KG1 (cell line): ENCODE results near the gene INO80.

Experiments used
- DNase-seq: peaks from one replicate; lab custom pipeline; 2025; lab: John Stamatoyannopoulos, UW

Gene INO80

GRCh38 chr15:41047474-41047873, 68.6 kb downstream of the INO80 start:
- DNase-seq: no peak

- no peak for DNase-seq
Observed at GRCh38 chr15:41043276-41043951, 72.7 kb downstream of the INO80 start.

DNA sequence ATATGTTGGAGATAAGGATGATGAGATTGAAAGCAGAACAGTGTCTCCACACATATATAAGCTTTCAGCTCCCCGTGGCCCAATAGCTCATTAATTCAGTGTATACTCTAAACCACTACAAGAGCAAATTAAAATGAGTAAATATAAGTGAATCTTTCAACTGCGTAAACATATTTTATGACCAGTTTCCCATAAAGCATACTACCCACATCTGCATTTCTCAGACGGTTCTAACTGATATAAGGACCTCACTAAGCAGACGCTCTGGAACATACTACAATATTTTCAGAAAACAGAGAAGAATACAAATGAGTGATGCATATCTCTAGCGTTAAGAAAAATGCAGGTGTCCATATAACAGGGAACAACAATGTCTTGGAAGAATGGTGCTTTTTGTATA, 73.2 kb downstream of the INO80 start:
- DNase-seq: no peak

- DNase-seq: no peak
Observed at GRCh38 chr15:41039121-41039520, 77.0 kb downstream of the INO80 start.

DNA sequence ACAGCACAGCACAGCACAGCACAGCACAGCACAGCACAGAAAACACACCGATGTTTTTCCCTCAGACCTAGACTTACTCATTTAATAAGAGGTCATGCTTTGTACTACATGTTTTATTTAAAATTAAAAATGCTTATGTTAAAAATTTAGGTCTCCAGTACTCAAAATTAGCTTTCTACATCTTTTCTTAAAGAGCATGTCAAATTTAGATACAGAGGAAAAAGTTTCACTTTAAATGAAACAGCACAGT, 84.1 kb downstream of the INO80 start:
- no peak for DNase-seq

GRCh38 chr15:41031232-41032078, 84.6 kb downstream of the INO80 start:
- no peak for DNase-seq

- DNase-seq: no peak
Observed at GRCh38 chr15:41028853-41029252, 87.2 kb downstream of the INO80 start.

- DNase-seq: no peak
Observed at GRCh38 chr15:41025393-41025792, 90.7 kb downstream of the INO80 start.

GRCh38 chr15:41024885-41025284, 91.2 kb downstream of the INO80 start:
- DNase-seq: no peak

GRCh38 chr15:41024131-41024530, 91.9 kb downstream of the INO80 start:
- DNase-seq: no peak

- DNase-seq: no peak
Observed at GRCh38 chr15:41022487-41023090, 93.5 kb downstream of the INO80 start.

GRCh38 chr15:41020829-41021228, 95.3 kb downstream of the INO80 start:
- DNase-seq: no peak

DNA sequence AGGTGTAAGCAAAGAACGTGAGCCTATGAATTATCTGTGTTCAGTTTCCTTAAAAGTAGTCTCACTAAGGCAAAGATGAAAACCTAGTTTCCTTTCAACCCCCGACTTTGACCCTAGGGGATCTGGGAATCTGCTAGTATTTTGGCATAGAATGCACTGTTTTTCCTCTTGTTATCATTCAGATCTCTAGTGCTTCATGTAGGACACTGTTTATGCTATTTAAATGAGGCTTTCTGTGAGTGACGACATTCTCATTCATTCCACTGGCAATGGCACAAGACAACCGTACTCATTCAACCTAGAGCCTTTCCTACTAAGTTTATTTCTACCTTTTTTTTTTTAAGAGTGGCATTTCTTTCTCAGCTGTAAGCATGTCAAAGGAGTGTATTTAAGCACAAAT, 95.8 kb downstream of the INO80 start:
- no peak for DNase-seq

DNA sequence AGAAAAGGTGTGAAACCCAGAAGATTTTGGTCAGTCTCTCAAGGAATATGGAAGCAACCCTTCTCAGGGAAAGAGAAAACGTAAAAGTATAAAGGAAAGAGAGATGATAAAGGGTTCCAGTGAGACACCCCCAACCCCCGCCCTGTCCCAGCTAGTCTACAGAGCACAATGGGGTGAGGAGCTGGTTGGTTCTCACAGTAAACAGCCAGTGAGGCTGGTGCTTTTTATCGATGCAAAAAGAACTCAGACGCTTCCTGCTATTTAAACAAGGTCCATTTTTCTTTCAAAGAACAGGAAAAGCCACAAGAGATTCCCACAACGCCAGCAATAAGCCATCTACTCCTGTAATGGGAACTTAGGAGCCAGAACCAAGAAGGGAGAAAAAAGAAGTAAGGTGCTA, 96.9 kb downstream of the INO80 start:
- no peak for DNase-seq

DNA sequence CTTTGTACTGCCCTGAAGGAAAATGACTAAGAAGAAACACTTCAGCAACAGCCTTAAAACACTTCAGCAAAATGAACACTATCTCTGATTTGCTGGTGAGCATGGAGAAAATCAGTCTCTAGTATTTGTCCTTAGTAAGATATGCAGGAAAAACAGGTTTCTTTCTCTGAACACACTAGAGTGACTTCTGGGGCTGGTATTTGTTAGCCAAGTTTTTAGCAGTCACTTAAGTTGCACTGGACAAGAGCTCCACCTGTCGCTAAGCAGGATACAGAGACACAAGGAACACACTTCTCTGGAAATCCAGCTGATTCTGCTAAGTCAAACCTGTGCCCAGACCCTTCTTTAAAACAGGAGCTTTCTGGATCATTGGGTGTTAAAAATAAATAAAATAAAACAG, 97.5 kb downstream of the INO80 start:
- DNase-seq: no peak

GRCh38 chr15:41017066-41017735, 98.9 kb downstream of the INO80 start:
- no peak for DNase-seq

- no peak for DNase-seq
Observed at GRCh38 chr15:41013691-41014414, 102.2 kb downstream of the INO80 start.

GRCh38 chr15:41011055-41011815, 104.8 kb downstream of the INO80 start:
- no peak for DNase-seq

DNA sequence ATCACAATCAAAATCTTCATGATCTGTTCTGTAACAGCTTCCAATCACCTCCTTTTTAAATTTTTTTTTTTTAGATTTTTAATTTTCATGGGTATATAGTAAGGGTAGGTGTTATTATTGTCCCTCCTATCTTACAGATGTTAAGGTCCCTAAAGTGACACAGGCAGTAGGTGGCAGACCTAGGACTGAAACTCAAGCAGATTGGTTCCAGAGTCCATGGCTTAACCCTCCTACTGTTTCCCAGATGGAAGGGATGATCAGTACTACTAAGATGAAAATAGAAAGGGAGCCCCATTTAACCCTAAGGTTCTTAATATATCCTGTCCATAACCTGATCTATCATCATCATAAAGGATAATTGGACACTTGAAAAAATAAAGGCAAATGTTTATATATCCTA, 105.7 kb downstream of the INO80 start:
- DNase-seq: no peak

- no peak for DNase-seq
Observed at GRCh38 chr15:41006479-41006878, 109.6 kb downstream of the INO80 start.

DNA sequence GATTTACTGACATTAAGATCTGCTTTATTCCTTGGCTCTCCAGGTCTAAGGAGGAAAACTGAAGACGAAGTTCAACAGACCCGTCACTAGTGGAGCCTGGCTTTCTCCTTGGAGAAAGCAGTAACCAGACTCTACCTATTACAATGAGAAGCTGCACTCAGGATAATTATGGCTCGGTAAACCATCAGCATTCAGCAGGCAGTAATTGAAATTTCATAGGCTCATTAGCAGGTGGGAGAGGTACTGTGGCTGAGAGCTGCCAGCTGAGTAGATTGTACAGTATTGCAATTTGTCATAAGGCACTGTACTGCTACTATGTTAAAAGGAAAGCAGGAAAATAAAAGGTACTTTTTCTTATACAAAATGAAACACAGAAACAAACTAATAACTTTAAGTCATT, 111.6 kb downstream of the INO80 start:
- DNase-seq: no peak
